Activated CD8-positive, alpha-beta T cell treated with anti-CD3 and anti-CD28 coated beads for 36 hours (primary cell): ENCODE data around the gene TTC38. TPM values are rescaled to one million over a fixed set of nuclear protein-coding genes. Genes with fewer than 3 reads are reported as not detected.

Experiments used
- ATAC-seq: fragments of 200-7000 bp; cut with Tn5 transposase; one replicate; pipeline ENCODE4 v1.10.0; 2021; ENCODE audit warnings: mild to moderate bottlenecking, moderate library complexity
- CTCF ChIA-PET: fragments of 350-600 bp; sonication (Branson Sonifier 250); formaldehyde crosslinking; loops from one replicate; lab custom pipeline; 2021; ENCODE audit warnings: antibody characterized with exemption; lab: Charles Lee
- POLR2A ChIA-PET: fragments of 350-600 bp; sonication (Branson Sonifier 250); formaldehyde crosslinking; loops from one replicate; lab custom pipeline; 2021; ENCODE audit warnings: antibody characterized with exemption; lab: Charles Lee
- DNase-seq: peaks from one replicate; pipeline ENCODE4 v3.0.0-alpha.2; 2020
- H3K27ac Mint-ChIP-seq: one replicate; pipeline ENCODE4 v1.8.0; 2021; ENCODE audit warnings: mild to moderate bottlenecking, mixed read lengths
- H3K27me3 Mint-ChIP-seq: one replicate; pipeline ENCODE4 v1.8.0; 2021; ENCODE audit warnings: mixed read lengths
- H3K36me3 Mint-ChIP-seq: one replicate; pipeline ENCODE4 v1.8.0; 2021; ENCODE audit warnings: low read depth, mixed read lengths
- H3K4me1 Mint-ChIP-seq: one replicate; pipeline ENCODE4 v1.8.0; 2021; ENCODE audit warnings: low read depth, mixed read lengths
- H3K4me3 Mint-ChIP-seq: one replicate; pipeline ENCODE4 v1.8.0; 2021; ENCODE audit warnings: mild to moderate bottlenecking, moderate library complexity, mixed read lengths
- H3K9me3 Mint-ChIP-seq: one replicate; pipeline ENCODE4 v1.8.0; 2021; ENCODE audit warnings: mixed read lengths
- intact Hi-C: fragments of 100-400 bp; cut with micrococcal nuclease; formaldehyde crosslinking; loops from one replicate; pipeline ENCODE4 v1.10.0; 2022
- total RNA-seq, 2 experiments: library from RNA; stranded (reverse); gene quantifications; one replicate each; pipeline ENCODE4 v1.2.3, GENCODE V29; 2021
- TF ChIP-seq, protein P1 (sequence below): fragments of 200-600 bp; IDR thresholded peaks from one replicate; pipeline ENCODE4 v1.8.0; 2022; ENCODE audit warnings: antibody characterized with exemption, mild to moderate bottlenecking

The TTC38 gene
- total RNA-seq, 2 experiments from 2014 or later: 9.0 to 11.9 TPM

DNA sequence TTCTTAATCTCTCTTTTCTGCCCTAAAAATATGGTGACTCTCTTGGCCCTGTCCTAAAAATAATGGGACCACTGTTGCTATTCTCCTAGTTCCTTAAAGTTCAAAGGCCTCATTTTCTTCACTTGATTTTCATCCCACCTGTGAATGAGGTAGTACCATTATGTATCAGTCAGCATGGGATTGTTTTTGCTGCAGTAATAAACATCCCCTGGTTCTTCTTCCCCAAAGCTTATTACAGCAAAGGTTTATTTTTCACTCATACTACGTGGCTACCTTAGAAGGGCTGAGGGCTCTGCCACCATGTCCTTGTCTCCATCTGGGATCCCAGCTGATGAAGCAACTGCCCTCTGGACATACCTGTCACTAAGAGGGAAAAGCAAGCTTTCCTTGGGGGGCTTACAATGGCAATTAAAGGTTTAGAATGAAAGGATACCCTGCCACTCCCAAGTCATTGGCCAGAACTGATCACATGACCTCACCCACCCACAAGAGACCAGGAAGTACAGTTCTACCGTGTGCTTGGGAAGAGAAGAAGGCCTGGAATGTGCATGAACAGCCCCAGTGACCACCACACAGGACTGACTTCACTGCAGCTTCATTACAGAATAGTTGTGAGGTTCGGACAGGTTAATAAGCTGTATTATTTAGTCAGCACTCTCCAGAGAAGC is 7.8 kb downstream of the TTC38 start:
- Mint-ChIP-seq H3K27me3 (no peaks in the 10 kb centered on the region), H3K36me3 (peaks cover 7% of the 10 kb centered on the region), H3K4me3 (no peak overlapping the region), H3K4me1 (peaks cover 3% of the 10 kb centered on the region), H3K27ac (no peak overlapping the region), H3K9me3 (peaks cover 2% of the 10 kb centered on the region)
- intact Hi-C loops: no loop called here
- ChIA-PET POLR2A (interaction anchor here (0.5 to 2.1 kb wide), 2 partner anchors 20 to 32 kb away, joined by 3 to 7 read pairs; partner anchors contain the start of gene GTSE1), CTCF (interaction anchor here (1.5 kb wide), 1 partner anchor 8 kb away, joined by 6 read pairs; the partner anchor contains the start of gene TTC38)
- no peak for DNase-seq
- TF ChIP-seq, protein P1, sequence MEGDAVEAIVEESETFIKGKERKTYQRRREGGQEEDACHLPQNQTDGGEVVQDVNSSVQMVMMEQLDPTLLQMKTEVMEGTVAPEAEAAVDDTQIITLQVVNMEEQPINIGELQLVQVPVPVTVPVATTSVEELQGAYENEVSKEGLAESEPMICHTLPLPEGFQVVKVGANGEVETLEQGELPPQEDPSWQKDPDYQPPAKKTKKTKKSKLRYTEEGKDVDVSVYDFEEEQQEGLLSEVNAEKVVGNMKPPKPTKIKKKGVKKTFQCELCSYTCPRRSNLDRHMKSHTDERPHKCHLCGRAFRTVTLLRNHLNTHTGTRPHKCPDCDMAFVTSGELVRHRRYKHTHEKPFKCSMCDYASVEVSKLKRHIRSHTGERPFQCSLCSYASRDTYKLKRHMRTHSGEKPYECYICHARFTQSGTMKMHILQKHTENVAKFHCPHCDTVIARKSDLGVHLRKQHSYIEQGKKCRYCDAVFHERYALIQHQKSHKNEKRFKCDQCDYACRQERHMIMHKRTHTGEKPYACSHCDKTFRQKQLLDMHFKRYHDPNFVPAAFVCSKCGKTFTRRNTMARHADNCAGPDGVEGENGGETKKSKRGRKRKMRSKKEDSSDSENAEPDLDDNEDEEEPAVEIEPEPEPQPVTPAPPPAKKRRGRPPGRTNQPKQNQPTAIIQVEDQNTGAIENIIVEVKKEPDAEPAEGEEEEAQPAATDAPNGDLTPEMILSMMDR: no peak
- ATAC-seq: no peak

DNA sequence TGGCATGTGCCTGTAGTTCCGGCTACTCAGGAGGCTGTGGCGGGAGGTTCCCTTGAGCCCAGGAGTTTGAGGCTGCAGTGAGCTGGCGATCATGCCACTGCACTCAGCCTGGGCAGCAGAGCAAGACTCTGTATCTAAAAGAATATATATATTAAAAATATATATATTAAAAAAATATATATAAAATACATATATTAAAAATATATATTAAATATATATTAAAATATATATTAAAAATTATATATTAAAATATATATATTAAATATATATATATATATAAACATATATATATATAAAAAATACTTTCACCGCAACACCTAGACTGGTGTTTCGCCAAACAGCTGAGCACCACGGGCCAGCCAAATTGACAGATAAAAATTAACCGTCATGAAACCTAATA is 8.8 kb downstream of the TTC38 start:
- TF ChIP-seq, protein P1: no peak
- Mint-ChIP-seq H3K9me3 (peaks cover 2% of the 10 kb centered on the region), H3K36me3 (peaks cover 7% of the 10 kb centered on the region), H3K27me3 (no peaks in the 10 kb centered on the region), H3K4me1 (peaks cover 3% of the 10 kb centered on the region), H3K4me3 (no peak overlapping the region), H3K27ac (no peak overlapping the region)
- ChIA-PET CTCF (interaction anchor here (1.5 kb wide), 1 partner anchor 9 kb away, joined by 6 read pairs; the partner anchor contains the start of gene TTC38), POLR2A (interaction anchor here (0.9 to 2.1 kb wide), 3 partner anchors 8 to 20 kb away, joined by 4 to 7 read pairs (median 7); partner anchors contain the start of gene GTSE1)
- DNase-seq (no peak), ATAC-seq (no peak)
- intact Hi-C loops: no loop called here

DNA sequence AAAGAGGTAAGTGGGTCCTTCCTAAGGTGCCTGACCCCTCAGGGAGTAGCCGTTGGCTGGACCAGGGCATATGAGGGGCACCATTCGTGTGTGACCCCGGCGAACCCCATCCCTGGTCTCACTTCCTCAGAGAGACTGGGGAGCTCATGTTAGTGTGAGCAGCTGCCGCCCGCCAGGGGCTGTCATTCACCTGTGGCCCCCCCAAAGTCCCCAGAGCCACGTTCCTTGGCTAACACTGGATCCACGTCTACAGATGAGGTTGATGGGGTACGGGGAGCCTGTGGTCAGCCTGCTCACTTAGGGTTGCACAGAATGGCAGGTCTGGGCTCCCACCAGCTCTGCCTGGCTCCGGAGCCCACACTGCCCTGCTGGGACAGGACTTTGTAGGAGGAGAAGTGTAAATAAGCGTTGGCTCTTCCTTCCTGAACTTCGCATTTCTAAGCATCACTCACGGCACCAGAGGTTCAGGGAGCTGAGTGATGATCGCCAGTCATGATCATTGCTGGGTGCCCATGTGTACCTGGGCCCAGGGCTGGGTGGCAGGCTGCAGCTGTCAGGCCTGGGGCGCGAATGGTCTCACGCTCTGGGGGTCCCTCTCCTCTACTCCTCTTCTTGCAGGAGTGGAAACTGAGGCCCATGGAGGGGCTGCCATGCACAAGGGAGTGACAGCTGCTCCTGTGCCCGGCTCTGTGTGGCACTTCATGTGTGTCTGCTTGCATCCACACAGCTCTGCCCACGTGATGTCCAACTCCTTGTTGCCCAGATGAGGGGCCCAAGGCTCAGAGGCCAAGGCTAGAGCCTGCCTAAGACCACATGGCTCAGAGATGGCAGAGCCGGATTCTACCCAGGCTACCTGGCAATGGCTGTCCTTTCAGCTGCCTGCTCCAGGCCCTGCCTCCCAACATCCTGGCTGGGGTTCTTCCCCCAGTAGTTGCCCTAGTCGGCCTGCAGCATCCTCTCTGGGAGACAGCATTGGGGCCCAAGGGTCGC is 11.1 kb downstream of the TTC38 start:
- Mint-ChIP-seq H3K27me3 (no peaks in the 10 kb centered on the region), H3K4me3 (no peak overlapping the region), H3K27ac (no peak overlapping the region), H3K4me1 (peaks cover 3% of the 10 kb centered on the region), H3K9me3 (peaks cover 2% of the 10 kb centered on the region), H3K36me3 (peaks cover 9% of the 10 kb centered on the region)
- intact Hi-C loops: no loop called here
- ATAC-seq (no peak), DNase-seq (no peak)
- POLR2A ChIA-PET: no interaction called here
- TF ChIP-seq, protein P1: no peak
- CTCF ChIA-PET: no interaction called here

DNA sequence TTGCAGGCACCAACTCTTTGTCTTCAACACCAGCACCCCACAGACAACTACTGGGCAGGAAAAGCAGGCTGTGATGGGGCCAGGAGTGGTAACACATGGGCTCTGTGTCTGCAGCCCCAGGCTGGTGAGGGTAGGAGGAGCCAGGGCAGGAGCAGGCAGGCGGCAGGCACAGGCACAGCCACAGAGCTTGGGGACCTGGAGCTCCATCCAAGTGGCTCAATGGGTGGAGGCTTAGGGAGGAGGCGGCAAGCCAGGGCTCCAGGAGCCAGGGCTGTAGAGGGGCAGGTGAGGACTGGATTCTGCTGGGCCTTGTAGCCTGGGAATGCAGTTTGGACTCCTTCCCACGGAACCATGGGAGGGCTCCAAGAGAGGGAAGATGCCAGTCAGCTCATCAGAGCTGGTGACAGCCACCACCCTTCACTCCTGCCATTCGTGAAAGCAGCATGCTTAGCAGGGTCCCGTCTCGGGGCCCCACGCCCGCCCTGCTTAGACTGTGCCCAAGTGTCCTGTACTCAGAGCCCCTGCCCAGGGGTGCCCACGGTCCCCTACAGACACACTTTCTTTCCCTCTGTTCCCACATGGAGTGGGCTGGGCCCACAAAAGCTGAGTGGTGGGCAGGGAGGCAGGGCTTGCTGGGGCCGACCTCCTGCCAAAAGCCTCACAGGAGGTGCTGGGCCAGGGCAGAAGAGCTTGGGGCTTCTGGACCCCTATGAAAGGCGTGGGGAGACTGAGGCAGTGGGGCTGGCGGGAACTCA is 12.4 kb downstream of the TTC38 start:
- H3K36me3 Mint-ChIP-seq: peaks cover 7% of the 10 kb centered on the region
- intact Hi-C loops: no loop called here
- no peak overlapping the region for H3K4me3 Mint-ChIP-seq
- ChIA-PET POLR2A (interaction anchor here (0.6 to 0.9 kb wide), 3 partner anchors 9 to 30 kb away, joined by 3 to 4 read pairs (median 3); partner anchors contain the start of gene CDPF1), CTCF (no interaction called here)
- no peak for ATAC-seq
- peaks cover 3% of the 10 kb centered on the region for H3K4me1 Mint-ChIP-seq
- no peaks in the 10 kb centered on the region for H3K27me3 Mint-ChIP-seq
- TF ChIP-seq, protein P1: no peak
- no peak for DNase-seq
- no peak overlapping the region for H3K27ac Mint-ChIP-seq
- peaks cover 2% of the 10 kb centered on the region for H3K9me3 Mint-ChIP-seq
